HL-60 (cell line): Measurements from ENCODE around the gene AGRN.

Source experiments
- CTCF ChIP-seq: IDR thresholded peaks from one replicate; pipeline ENCODE4 v1.5.1; 2011; ENCODE audit warnings: low read length, control low read depth, inconsistent platforms; ENCODE audit not compliant: insufficient read depth
- GABPA ChIP-seq: IDR thresholded peaks from 2 replicates; pipeline ENCODE4 v1.6.1; 2012; ENCODE audit warnings: low read depth

- TF ChIP-seq CTCF: no peak
- TF ChIP-seq GABPA: no peak
These were observed 24.0 kb downstream of the AGRN start for GRCh38 chr1:1043921-1044320.
